HepG2 (cell line): ENCODE measurements around the gene FIBP. TPM values are rescaled to one million over a fixed set of nuclear protein-coding genes. Genes with fewer than 3 reads are reported as not detected.

Experiments used
- AKAP8 ChIP-seq: sonication (generic); formaldehyde crosslinking; IDR thresholded peaks from 2 replicates; pipeline ENCODE4 v1.5.1; 2020; ENCODE audit warnings: mild to moderate bottlenecking, missing genetic modification reagents
- ATF6 ChIP-seq: sonication (generic); formaldehyde crosslinking; conservative IDR thresholded peaks from 2 replicates; pipeline ENCODE4 v1.4.0; 2020; ENCODE audit warnings: missing genetic modification reagents
- CCAR2 ChIP-seq: fragments of 200-400 bp; formaldehyde crosslinking; optimal IDR thresholded peaks from 2 replicates; pipeline ENCODE3; 2018; ENCODE audit warnings: low read depth, mild to moderate bottlenecking, low read length, moderate library complexity
- CTCF ChIP-seq: sonication (generic); formaldehyde crosslinking; IDR thresholded peaks from 2 replicates; pipeline ENCODE4 v1.5.0; 2020; ENCODE audit warnings: mild to moderate bottlenecking, missing genetic modification reagents, moderate library complexity
- EED ChIP-seq: sonication (generic); formaldehyde crosslinking; IDR thresholded peaks from 2 replicates; pipeline ENCODE4 v1.5.0; 2020; ENCODE audit warnings: mild to moderate bottlenecking, missing genetic modification reagents
- GMEB2 ChIP-seq: IDR thresholded peaks from 2 replicates; pipeline ENCODE4 v1.6.1; 2016; ENCODE audit warnings: missing biosample characterization, missing genetic modification reagents, low read depth
- HIC2 ChIP-seq: sonication (generic); formaldehyde crosslinking; IDR thresholded peaks from 2 replicates; pipeline ENCODE4 v1.9.0; 2022; ENCODE audit warnings: low read depth, missing genetic modification reagents
- KLF15 ChIP-seq: sonication (generic); formaldehyde crosslinking; IDR thresholded peaks from 2 replicates; pipeline ENCODE4 v1.8.1; 2023; ENCODE audit warnings: borderline replicate concordance, mild to moderate bottlenecking, inconsistent platforms, missing genetic modification reagents, mixed read lengths
- PAXIP1 ChIP-seq: sonication (generic); formaldehyde crosslinking; conservative IDR thresholded peaks from 2 replicates; pipeline ENCODE4 v1.4.0; 2020; ENCODE audit warnings: mild to moderate bottlenecking, missing genetic modification reagents, moderate library complexity
- SIX1 ChIP-seq: sonication (generic); formaldehyde crosslinking; IDR thresholded peaks from 2 replicates; pipeline ENCODE4 v1.4.0; 2020; ENCODE audit warnings: missing genetic modification reagents, borderline replicate concordance
- SRY ChIP-seq: sonication (generic); formaldehyde crosslinking; IDR thresholded peaks from 2 replicates; pipeline ENCODE4 v1.8.0; 2022; ENCODE audit warnings: mild to moderate bottlenecking, missing genetic modification reagents
- ZC3H4 ChIP-seq: sonication (generic); formaldehyde crosslinking; IDR thresholded peaks from 2 replicates; pipeline ENCODE4 v1.4.0; 2020; ENCODE audit warnings: missing genetic modification reagents, borderline replicate concordance
- ZFP36 ChIP-seq: fragments of 150-350 bp; IDR thresholded peaks from 2 replicates; pipeline ENCODE4 v1.6.1; 2018; ENCODE audit warnings: borderline replicate concordance, low read length, low read depth; ENCODE audit not compliant: partially characterized antibody
- ZFP36L2 ChIP-seq: sonication (generic); formaldehyde crosslinking; IDR thresholded peaks from 2 replicates; pipeline ENCODE4 v1.4.0; 2020; ENCODE audit warnings: missing genetic modification reagents
- ZFX ChIP-seq: sonication (generic); formaldehyde crosslinking; IDR thresholded peaks from 2 replicates; pipeline ENCODE4 v1.4.0; 2020; ENCODE audit warnings: mild to moderate bottlenecking, low read depth, missing genetic modification reagents, moderate library complexity
- ZNF205 ChIP-seq: IDR thresholded peaks from 2 replicates; pipeline ENCODE4 v1.6.1; 2018; ENCODE audit warnings: missing biosample characterization, missing genetic modification reagents
- ZNF567 ChIP-seq: sonication (generic); formaldehyde crosslinking; IDR thresholded peaks from 2 replicates; pipeline ENCODE4 v1.8.1; 2023; ENCODE audit warnings: mild to moderate bottlenecking, missing genetic modification reagents, borderline replicate concordance
- ZNF615 ChIP-seq: sonication (generic); formaldehyde crosslinking; IDR thresholded peaks from 2 replicates; pipeline ENCODE4 v1.5.0; 2020; ENCODE audit warnings: mild to moderate bottlenecking, missing genetic modification reagents, borderline replicate concordance
- ZNF670 ChIP-seq: sonication (generic); formaldehyde crosslinking; IDR thresholded peaks from 2 replicates; pipeline ENCODE4 v1.8.0; 2022; ENCODE audit warnings: mild to moderate bottlenecking, missing genetic modification reagents, borderline replicate concordance
- polyA plus RNA-seq, 8 experiments: library from polyadenylated mRNA; depleted of rRNA in 3 of 8; stranded (reverse) in 7 of 8; unstranded in 1 of 8; fragments of >200 nt; fragmentation: Illumina TruSeq in 4 of 8; extraction: Trizol in 4 of 8; gene quantifications; 2 replicates each; pipeline versions ENCODE4 v1.2.1 to v1.2.3, GENCODE V29; 2011 to 2016; ENCODE audit warnings: low read depth in 4 of 8, missing spikeins in 1 of 8, mixed read lengths in 1 of 8; ENCODE audit not compliant: insufficient read depth in 1 of 8
- total RNA-seq, 5 experiments: library from RNA; depleted of rRNA; stranded (reverse); fragments of >200 nt; fragmentation: Illumina TruSeq; extraction: Trizol; gene quantifications; 2 replicates each; pipeline ENCODE4 v1.2.3, GENCODE V29; 2016; ENCODE audit warnings: low read depth in 1 of 5

FIBP gene
- total and polyA plus RNA-seq, 2 of the 13 experiments (the other 11 are each of a cell fraction or from before 2014, with no cell fraction given) = 42.9 to 62.1 TPM

- TF ChIP-seq ATF6 (CRISPR knock-in tag) (no peak), ZFX (CRISPR knock-in tag) (no peak), ZNF615 (CRISPR knock-in tag) (no peak), ZFP36 (no peak), HIC2 (CRISPR knock-in tag) (no peak), SRY (CRISPR knock-in tag) (no peak), ZC3H4 (no peak), ZNF670 (0 out of 2 replicates have a peak, but pooled peaks have one; percentile 16), PAXIP1 (CRISPR knock-in tag) (no peak), ZFP36L2 (CRISPR knock-in tag) (no peak), EED (CRISPR knock-in tag) (no peak), ZNF205 (no peak), KLF15 (CRISPR knock-in tag) (0 out of 2 replicates have a peak, but pooled peaks have one; percentile 76), AKAP8 (no peak), CCAR2 (no peak), SIX1 (CRISPR knock-in tag) (no peak), ZNF567 (no peak), GMEB2 (CRISPR knock-in tag) (no peak), CTCF (no peak)
Measured at GRCh38 chr11:65857500-65857852, 30.8 kb downstream of the FIBP start (continued).
